HepG2 (cell line): ENCODE results near the gene AMBRA1. TPM values are rescaled to one million over a fixed set of nuclear protein-coding genes. Genes with fewer than 3 reads are reported as not detected.

Source experiments
- ATAC-seq: fragments of 200-7000 bp; cut with Tn5 transposase; 3 replicates; pipeline ENCODE4 v1.9.1; 2020; ENCODE audit warnings: mild to moderate bottlenecking, moderate library complexity
- BruUV-seq: library from RNA; stranded (reverse); fragments of 400-500 nt; replicated peaks from 2 replicates; lab custom pipeline; 2021; lab: Mats Ljungman, UMichigan
- CTCF ChIA-PET: fragments of 300-600 bp; formaldehyde crosslinking; extraction: SDS; loops from one replicate; lab custom pipeline; 2021; ENCODE audit warnings: low total read pairs, inconsistent platforms, low intra/inter-chr PET ratio; lab: Yijun Ruan, JAX
- POLR2A ChIA-PET: fragments of 350-600 bp; sonication (Branson Sonifier 250); formaldehyde crosslinking; loops from one replicate; lab custom pipeline; 2020; ENCODE audit warnings: antibody characterized with exemption, inconsistent platforms; lab: Yijun Ruan, JAX
- DNase-seq: peaks from one replicate; pipeline ENCODE4 v3.0.0-alpha.2; 2015; ENCODE audit warnings: low spot score
- FAIRE-seq: peaks from 3 replicates; lab custom pipeline; 2011; peaks lifted over from hg19 to GRCh38; lab: Jason Lieb, UNC
- H2AFZ ChIP-seq: one replicate; pipeline ENCODE4 v1.6.1; 2011; ENCODE audit warnings: low read length, inconsistent platforms
- H3K27ac ChIP-seq: fragments of 300-600 bp; 3 replicates; pipeline ENCODE4 v1.8.0; 2011; ENCODE audit warnings: mixed run types, mild to moderate bottlenecking, mixed read lengths, low read length, inconsistent platforms; ENCODE audit not compliant: insufficient read depth; ENCODE audit errors: extremely low read length
- H3K27me3 ChIP-seq, 2 experiments: fragments of 200-600 bp in 1 of 2; 2 replicates in 1 of 2; 3 replicates in 1 of 2; pipeline versions ENCODE4 v1.6.0 to v1.8.0; 2011; ENCODE audit warnings: low read length in 2 of 2, mild to moderate bottlenecking in 2 of 2, moderate library complexity in 2 of 2, inconsistent platforms in 1 of 2; ENCODE audit not compliant: insufficient read depth in 2 of 2, control insufficient read depth in 1 of 2
- H3K36me3 ChIP-seq, 2 experiments: fragments of 200-600 bp in 1 of 2; replicated peaks in 1 of 2; 2 replicates in 1 of 2; 3 replicates in 1 of 2; pipeline versions ENCODE4 v1.5.1 to v1.8.0; 2011; ENCODE audit warnings: low read length in 2 of 2, inconsistent platforms in 1 of 2; ENCODE audit not compliant: insufficient read depth in 2 of 2, control insufficient read depth in 1 of 2
- H3K4me1 ChIP-seq: 2 replicates; pipeline ENCODE4 v1.5.1; 2012; ENCODE audit warnings: low read length, inconsistent platforms; ENCODE audit not compliant: insufficient read depth
- H3K4me2 ChIP-seq: 2 replicates; pipeline ENCODE4 v1.6.0; 2011; ENCODE audit warnings: low read depth, low read length, inconsistent platforms
- H3K4me3 ChIP-seq, 3 experiments: fragments of 200-600 bp in 1 of 3; sonication (generic), shearing (Covaris generic) in 1 of 3; replicated peaks in 1 of 3; 2 replicates each; pipeline ENCODE4 v1.5.1; 2011 to 2016; ENCODE audit warnings: low read length in 3 of 3, inconsistent platforms in 2 of 3, low read depth in 2 of 3, mild to moderate bottlenecking in 2 of 3, control low read depth in 1 of 3, mixed read lengths in 1 of 3; ENCODE audit not compliant: insufficient read depth in 1 of 3
- H3K79me2 ChIP-seq: one replicate; pipeline ENCODE4 v1.6.1; 2011; ENCODE audit warnings: low read length, inconsistent platforms; ENCODE audit not compliant: insufficient read depth
- H3K9ac ChIP-seq: 2 replicates; pipeline ENCODE4 v1.6.0; 2011; ENCODE audit warnings: mild to moderate bottlenecking, low read depth, low read length, inconsistent platforms; ENCODE audit not compliant: insufficient read depth
- H3K9me3 ChIP-seq: 2 replicates; pipeline ENCODE4 v1.5.1; 2012; ENCODE audit warnings: mild to moderate bottlenecking, low read length
- H4K20me1 ChIP-seq: 2 replicates; pipeline ENCODE4 v1.6.0; 2011; ENCODE audit warnings: inconsistent platforms, mild to moderate bottlenecking, low read length, moderate library complexity; ENCODE audit not compliant: insufficient read depth
- AKAP8 ChIP-seq: sonication (generic); formaldehyde crosslinking; IDR thresholded peaks from 2 replicates; pipeline ENCODE4 v1.5.1; 2020; ENCODE audit warnings: mild to moderate bottlenecking, missing genetic modification reagents
- BHLHE40 ChIP-seq: IDR thresholded peaks from 2 replicates; pipeline ENCODE4 v1.6.1; 2011; ENCODE audit warnings: low read length, improper control_type of control experiment
- HNRNPUL1 ChIP-seq: fragments of 200-400 bp; formaldehyde crosslinking; IDR thresholded peaks from 2 replicates; pipeline ENCODE4 v1.6.1; 2017; ENCODE audit warnings: low read depth, mild to moderate bottlenecking, low read length, moderate library complexity
- MXI1 ChIP-seq: IDR thresholded peaks from 3 replicates; pipeline ENCODE4 v1.6.1; 2012; ENCODE audit warnings: low read depth, low read length, inconsistent platforms, borderline replicate concordance
- NR2F6 ChIP-seq, 2 experiments: IDR thresholded peaks; 2 replicates each; pipeline ENCODE4 v1.6.1; 2016; ENCODE audit warnings: antibody characterized with exemption in 1 of 2, mild to moderate bottlenecking in 1 of 2
- PPARG ChIP-seq: conservative IDR thresholded peaks from 2 replicates; pipeline ENCODE4 v1.6.1; 2016; ENCODE audit warnings: missing biosample characterization, missing genetic modification reagents
- TSC22D2 ChIP-seq: sonication (generic); formaldehyde crosslinking; IDR thresholded peaks from 2 replicates; pipeline ENCODE4 v1.5.1; 2020; ENCODE audit warnings: missing genetic modification reagents, mild to moderate bottlenecking, borderline replicate concordance
- YY1 ChIP-seq: IDR thresholded peaks from 2 replicates; pipeline ENCODE4 v1.6.1; 2011; ENCODE audit warnings: low read length, low read depth, moderate library complexity, mild to moderate bottlenecking; ENCODE audit not compliant: insufficient read depth, insufficient replicate concordance
- ZNF24 ChIP-seq: fragments of 450-650 bp; IDR thresholded peaks from 2 replicates; pipeline ENCODE4 v1.6.1; 2017; ENCODE audit warnings: antibody characterized with exemption, mild to moderate bottlenecking
- WGBS: methylation state at CpG from one replicate; pipeline ENCODE4 v1.1.6; 2017; ENCODE audit warnings: low lambda C conversion rate; 5-methylcytosine and 5-hydroxymethylcytosine counted together
- in situ Hi-C: cut with HindIII; loops from 2 replicates; pipeline ENCODE4 v1.10.0; 2017; ENCODE audit warnings: low pct_unique_long_range_greater_than_20kb; ENCODE audit not compliant: extremely low pct_ligation_motif_present
- intact Hi-C: fragments of 100-400 bp; cut with micrococcal nuclease; formaldehyde crosslinking; loops from one replicate; pipeline ENCODE4 v1.10.0; 2022; ENCODE audit not compliant: unreplicated experiment
- polyA plus RNA-seq, 8 experiments: library from polyadenylated mRNA; depleted of rRNA in 3 of 8; stranded (reverse) in 7 of 8; unstranded in 1 of 8; fragments of >200 nt; fragmentation: Illumina TruSeq in 4 of 8; extraction: Trizol in 4 of 8; gene quantifications; 2 replicates each; pipeline versions ENCODE4 v1.2.1 to v1.2.3, GENCODE V29; 2011 to 2016; ENCODE audit warnings: low read depth in 4 of 8, missing spikeins in 1 of 8, mixed read lengths in 1 of 8; ENCODE audit not compliant: insufficient read depth in 1 of 8
- total RNA-seq, 5 experiments: library from RNA; depleted of rRNA; stranded (reverse); fragments of >200 nt; fragmentation: Illumina TruSeq; extraction: Trizol; gene quantifications; 2 replicates each; pipeline ENCODE4 v1.2.3, GENCODE V29; 2016; ENCODE audit warnings: low read depth in 1 of 5
- TF ChIP-seq, protein P1 (sequence below): sonication (generic); formaldehyde crosslinking; IDR thresholded peaks from 2 replicates; pipeline ENCODE4 v1.9.0; 2022; ENCODE audit warnings: low read depth, missing genetic modification reagents
- TF ChIP-seq, protein P2 (sequence below): sonication (generic); formaldehyde crosslinking; IDR thresholded peaks from one replicate; pipeline ENCODE4 v1.5.1; 2020; ENCODE audit warnings: mild to moderate bottlenecking, missing genetic modification reagents; ENCODE audit errors: not compliant biosample characterization

Gene AMBRA1
- total and polyA plus RNA-seq, 2 of the 13 experiments (the other 11 are each of a cell fraction or from before 2014, with no cell fraction given) = 15.7 to 26.0 TPM

DNA sequence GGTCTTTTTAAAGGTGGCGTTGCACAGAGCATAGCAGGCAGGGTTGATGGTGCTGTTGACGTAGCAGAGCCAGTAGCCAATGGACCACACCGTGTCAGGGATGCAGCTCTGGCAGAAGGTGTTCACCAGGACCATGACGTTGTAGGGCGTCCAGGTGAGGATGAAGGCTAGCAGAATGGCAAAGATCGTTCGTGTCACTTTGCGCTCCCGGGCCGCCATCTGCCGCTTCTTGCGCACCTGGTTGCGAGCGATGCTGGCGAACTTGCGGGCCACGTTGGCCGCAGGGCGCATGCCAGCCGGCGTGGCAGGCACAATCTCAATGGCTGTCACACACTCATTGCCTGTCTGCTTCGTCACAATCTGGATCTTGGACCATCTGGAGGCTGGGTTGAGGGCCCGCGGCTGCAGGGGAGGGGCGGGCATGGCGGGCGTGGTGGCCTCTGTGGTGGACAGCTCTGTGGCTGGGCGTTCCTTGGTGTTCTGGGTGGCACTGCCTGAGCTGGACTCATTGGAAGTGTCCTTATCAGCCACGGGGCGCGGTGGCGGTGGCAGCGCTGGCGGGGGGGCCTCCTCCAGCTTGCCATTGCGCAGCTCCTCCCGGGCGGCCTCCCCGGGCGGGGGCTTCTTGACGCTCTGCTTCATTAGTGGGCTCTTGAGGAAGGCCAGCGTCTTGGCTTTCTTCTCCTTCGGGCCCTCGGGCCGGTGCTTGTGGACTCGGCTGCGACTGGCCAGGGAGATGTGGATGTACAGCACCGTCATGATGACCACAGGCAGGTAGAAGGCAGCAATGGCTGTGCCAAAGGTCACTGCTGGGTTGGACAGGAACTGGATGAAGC is 208.4 kb downstream of the AMBRA1 start:
- BruUV-seq = no TSS peak
- Histone ChIP-seq H3K4me2 (no peak overlapping the region), H3K4me3 (no peak overlapping the region), H3K27me3 (peaks cover 7 to 28% of the 10 kb centered on the region in 2 experiments), H3K9me3 (no peaks in the 10 kb centered on the region), H3K36me3 (0 out of 5 replicates have a peak, but pooled peaks cover 0 to 1% of the 10 kb centered on the region in 2 experiments), H2AFZ (no peak overlapping the region), H4K20me1 (peaks cover 11% of the 10 kb centered on the region), H3K4me1 (peaks cover 58% of the 10 kb centered on the region), H3K27ac (no peak overlapping the region), H3K9ac (no peak overlapping the region), H3K79me2 (peaks cover 4% of the 10 kb centered on the region)
- ChIA-PET POLR2A (no interaction called here), CTCF (no interaction called here)
- ATAC-seq (no peak), DNase-seq (no peak), FAIRE-seq (no peak)
- intact Hi-C loops = no loop called here
- in situ Hi-C loops = loop anchor here (5.0 kb wide), 1 partner anchor 147 kb away; no protein-coding TSS in a partner anchor
- WGBS = 90% methylated on average over 26 of the region's 47 CpGs
- TF ChIP-seq YY1 = no peak
- TF ChIP-seq TSC22D2 (CRISPR knock-in tag) = no peak
- TF ChIP-seq AKAP8 (CRISPR knock-in tag) = no peak
- no peak for TF ChIP-seq PPARG
- TF ChIP-seq BHLHE40 = no peak
- TF ChIP-seq MXI1 = no peak
- TF ChIP-seq, protein P1, sequence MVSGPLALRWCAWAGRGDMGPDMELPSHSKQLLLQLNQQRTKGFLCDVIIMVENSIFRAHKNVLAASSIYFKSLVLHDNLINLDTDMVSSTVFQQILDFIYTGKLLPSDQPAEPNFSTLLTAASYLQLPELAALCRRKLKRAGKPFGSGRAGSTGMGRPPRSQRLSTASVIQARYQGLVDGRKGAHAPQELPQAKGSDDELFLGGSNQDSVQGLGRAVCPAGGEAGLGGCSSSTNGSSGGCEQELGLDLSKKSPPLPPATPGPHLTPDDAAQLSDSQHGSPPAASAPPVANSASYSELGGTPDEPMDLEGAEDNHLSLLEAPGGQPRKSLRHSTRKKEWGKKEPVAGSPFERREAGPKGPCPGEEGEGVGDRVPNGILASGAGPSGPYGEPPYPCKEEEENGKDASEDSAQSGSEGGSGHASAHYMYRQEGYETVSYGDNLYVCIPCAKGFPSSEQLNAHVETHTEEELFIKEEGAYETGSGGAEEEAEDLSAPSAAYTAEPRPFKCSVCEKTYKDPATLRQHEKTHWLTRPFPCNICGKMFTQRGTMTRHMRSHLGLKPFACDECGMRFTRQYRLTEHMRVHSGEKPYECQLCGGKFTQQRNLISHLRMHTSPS (CRISPR knock-in tag) = no peak
- no peak for TF ChIP-seq HNRNPUL1
- no peak for TF ChIP-seq NR2F6 (IDR thresholded peaks at IDR 0.05)
- no peak for TF ChIP-seq NR2F6 (CRISPR knock-in tag; IDR thresholded peaks at IDR 0.05)
- no peak for TF ChIP-seq ZNF24
- TF ChIP-seq, protein P2, sequence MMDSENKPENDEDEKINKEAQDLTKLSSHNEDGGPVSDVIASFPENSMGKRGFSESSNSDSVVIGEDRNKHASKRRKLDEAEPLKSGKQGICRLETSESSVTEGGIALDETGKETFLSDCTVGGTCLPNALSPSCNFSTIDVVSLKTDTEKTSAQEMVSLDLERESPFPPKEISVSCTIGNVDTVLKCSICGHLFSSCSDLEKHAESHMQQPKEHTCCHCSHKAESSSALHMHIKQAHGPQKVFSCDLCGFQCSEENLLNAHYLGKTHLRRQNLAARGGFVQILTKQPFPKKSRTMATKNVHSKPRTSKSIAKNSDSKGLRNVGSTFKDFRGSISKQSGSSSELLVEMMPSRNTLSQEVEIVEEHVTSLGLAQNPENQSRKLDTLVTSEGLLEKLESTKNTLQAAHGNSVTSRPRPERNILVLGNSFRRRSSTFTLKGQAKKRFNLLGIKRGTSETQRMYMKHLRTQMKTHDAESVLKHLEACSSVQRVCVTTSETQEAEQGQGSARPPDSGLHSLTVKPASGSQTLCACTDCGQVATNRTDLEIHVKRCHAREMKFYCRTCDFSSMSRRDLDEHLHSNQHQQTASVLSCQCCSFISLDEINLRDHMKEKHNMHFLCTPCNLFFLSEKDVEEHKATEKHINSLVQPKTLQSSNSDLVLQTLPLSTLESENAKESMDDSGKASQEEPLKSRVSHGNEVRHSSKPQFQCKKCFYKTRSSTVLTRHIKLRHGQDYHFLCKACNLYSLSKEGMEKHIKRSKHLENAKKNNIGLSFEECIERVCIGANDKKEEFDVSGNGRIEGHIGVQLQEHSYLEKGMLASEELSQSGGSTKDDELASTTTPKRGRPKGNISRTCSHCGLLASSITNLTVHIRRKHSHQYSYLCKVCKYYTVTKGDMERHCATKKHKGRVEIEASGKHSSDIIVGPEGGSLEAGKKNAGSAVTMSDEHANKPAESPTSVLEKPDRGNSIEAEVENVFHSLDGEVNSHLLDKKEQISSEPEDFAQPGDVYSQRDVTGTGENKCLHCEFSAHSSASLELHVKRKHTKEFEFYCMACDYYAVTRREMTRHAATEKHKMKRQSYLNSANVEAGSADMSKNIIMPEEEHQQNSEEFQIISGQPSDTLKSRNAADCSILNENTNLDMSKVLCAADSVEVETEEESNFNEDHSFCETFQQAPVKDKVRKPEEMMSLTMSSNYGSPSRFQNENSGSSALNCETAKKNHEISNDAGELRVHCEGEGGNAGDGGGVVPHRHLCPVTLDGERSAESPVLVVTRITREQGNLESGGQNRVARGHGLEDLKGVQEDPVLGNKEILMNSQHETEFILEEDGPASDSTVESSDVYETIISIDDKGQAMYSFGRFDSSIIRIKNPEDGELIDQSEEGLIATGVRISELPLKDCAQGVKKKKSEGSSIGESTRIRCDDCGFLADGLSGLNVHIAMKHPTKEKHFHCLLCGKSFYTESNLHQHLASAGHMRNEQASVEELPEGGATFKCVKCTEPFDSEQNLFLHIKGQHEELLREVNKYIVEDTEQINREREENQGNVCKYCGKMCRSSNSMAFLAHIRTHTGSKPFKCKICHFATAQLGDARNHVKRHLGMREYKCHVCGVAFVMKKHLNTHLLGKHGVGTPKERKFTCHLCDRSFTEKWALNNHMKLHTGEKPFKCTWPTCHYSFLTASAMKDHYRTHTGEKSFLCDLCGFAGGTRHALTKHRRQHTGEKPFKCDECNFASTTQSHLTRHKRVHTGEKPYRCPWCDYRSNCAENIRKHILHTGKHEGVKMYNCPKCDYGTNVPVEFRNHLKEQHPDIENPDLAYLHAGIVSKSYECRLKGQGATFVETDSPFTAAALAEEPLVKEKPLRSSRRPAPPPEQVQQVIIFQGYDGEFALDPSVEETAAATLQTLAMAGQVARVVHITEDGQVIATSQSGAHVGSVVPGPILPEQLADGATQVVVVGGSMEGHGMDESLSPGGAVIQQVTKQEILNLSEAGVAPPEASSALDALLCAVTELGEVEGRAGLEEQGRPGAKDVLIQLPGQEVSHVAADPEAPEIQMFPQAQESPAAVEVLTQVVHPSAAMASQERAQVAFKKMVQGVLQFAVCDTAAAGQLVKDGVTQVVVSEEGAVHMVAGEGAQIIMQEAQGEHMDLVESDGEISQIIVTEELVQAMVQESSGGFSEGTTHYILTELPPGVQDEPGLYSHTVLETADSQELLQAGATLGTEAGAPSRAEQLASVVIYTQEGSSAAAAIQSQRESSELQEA (CRISPR knock-in tag) = no peak
